ENCODE data around the gene VEPH1.

The VEPH1 gene

DNA sequence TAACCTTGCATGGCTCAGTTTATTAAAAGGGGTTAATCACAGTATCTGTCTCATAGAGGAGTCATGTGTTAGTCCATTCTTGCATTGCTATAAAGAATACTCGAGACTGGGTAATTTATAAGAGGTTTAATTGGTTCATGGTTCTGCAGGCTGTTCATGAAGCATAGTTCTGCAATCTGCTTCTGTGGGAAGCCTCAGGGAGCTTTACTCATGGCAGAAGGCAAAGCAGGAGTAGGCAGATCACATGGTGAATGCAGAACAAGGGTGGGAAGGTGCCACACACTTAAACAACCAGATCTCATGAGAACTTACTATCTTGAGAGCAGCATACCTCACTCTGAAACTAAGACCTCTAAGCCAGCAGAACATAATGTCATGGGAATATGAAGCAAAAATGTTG, 108.8 kb downstream of the VEPH1 start:
- no peak overlapping the region for H3K27ac ChIP-seq (ENCODE audit: insufficient read depth in 1 of 2, low read depth in 1 of 2, low read length in 2 of 2, poor library complexity in 1 of 2, severe bottlenecking in 2 of 2)
- H3K36me3 ChIP-seq (ENCODE audit: control insufficient read depth in 4 of 4, insufficient read depth in 4 of 4, low read length in 3 of 4): no peaks in the 10 kb centered on the region
- no peak overlapping the region for H3K4me3 ChIP-seq (ENCODE audit: control insufficient read depth in 1 of 7, extremely low read depth in 1 of 7, insufficient read depth in 4 of 7, low read depth in 2 of 7, low read length in 6 of 7)
- no peaks in the 10 kb centered on the region for H3K27me3 ChIP-seq (replicated peaks in 2 of 5; ENCODE audit: control insufficient read depth in 4 of 5, insufficient read depth in 5 of 5, low read length in 4 of 5)
- WGBS (ENCODE audit: insufficient coverage): 100% methylated on average over 1 of the region's 1 CpG
- POLR2A ChIA-PET: no interaction called here
- no peak for DNase-seq
- CTCF ChIA-PET: interaction anchor here (1.1 kb wide), 1 partner anchor 9 kb away, joined by 3 read pairs; no protein-coding TSS in a partner anchor
- H3K9me3 ChIP-seq (ENCODE audit: control extremely low read depth in 1 of 5, control insufficient read depth in 4 of 5, insufficient read depth in 2 of 5, low read depth in 1 of 5, low read length in 4 of 5): no peaks in the 10 kb centered on the region
- H3K4me1 ChIP-seq (ENCODE audit: control extremely low read depth in 1 of 4, control insufficient read depth in 4 of 4, insufficient read depth in 4 of 4, low read length in 3 of 4): no peaks in the 10 kb centered on the region

DNA sequence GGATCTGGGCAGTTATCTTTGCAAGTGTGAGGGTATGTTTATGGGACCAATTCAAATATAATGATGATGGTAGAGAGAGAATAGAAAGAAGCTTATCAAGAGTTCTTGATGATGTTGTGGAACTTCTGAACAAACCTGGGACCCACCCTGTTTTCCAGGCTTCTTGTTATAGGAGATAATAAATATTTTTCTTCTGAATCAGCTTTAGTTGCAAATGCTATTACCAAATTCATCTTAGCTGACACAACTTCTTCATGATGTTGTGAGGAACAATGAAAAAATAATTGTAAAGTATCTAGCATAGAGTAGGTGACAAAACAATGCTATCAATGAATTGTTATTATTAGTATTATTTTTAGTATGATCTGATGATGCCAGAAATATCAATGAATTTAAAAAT, 110.1 kb downstream of the VEPH1 start:
- DNase-seq: no peak
- ChIA-PET POLR2A (no interaction called here), CTCF (interaction anchor here (1.2 kb wide), 1 partner anchor 12 kb away, joined by 3 read pairs; no protein-coding TSS in a partner anchor)
- no peak overlapping the region for H3K27ac ChIP-seq (ENCODE audit: insufficient read depth in 1 of 2, low read depth in 1 of 2, low read length in 2 of 2, poor library complexity in 1 of 2, severe bottlenecking in 2 of 2)
- H3K4me1 ChIP-seq (ENCODE audit: control extremely low read depth in 1 of 4, control insufficient read depth in 4 of 4, insufficient read depth in 4 of 4, low read length in 3 of 4): no peaks in the 10 kb centered on the region
- no peak overlapping the region for H3K4me3 ChIP-seq (ENCODE audit: control insufficient read depth in 1 of 7, extremely low read depth in 1 of 7, insufficient read depth in 4 of 7, low read depth in 2 of 7, low read length in 6 of 7)
- H3K27me3 ChIP-seq (replicated peaks in 2 of 5; ENCODE audit: control insufficient read depth in 4 of 5, insufficient read depth in 5 of 5, low read length in 4 of 5): no peaks in the 10 kb centered on the region
- no peaks in the 10 kb centered on the region for H3K36me3 ChIP-seq (ENCODE audit: control insufficient read depth in 4 of 4, insufficient read depth in 4 of 4, low read length in 3 of 4)
- H3K9me3 ChIP-seq (ENCODE audit: control extremely low read depth in 1 of 5, control insufficient read depth in 4 of 5, insufficient read depth in 2 of 5, low read depth in 1 of 5, low read length in 4 of 5): no peaks in the 10 kb centered on the region

- POLR2A ChIA-PET: no interaction called here
- H3K27me3 ChIP-seq (replicated peaks in 2 of 5; ENCODE audit: control insufficient read depth in 4 of 5, insufficient read depth in 5 of 5, low read length in 4 of 5): no peaks in the 10 kb centered on the region
- no peaks in the 10 kb centered on the region for H3K9me3 ChIP-seq (ENCODE audit: control extremely low read depth in 1 of 5, control insufficient read depth in 4 of 5, insufficient read depth in 2 of 5, low read depth in 1 of 5, low read length in 4 of 5)
- DNase-seq: no peak
- no peak overlapping the region for H3K4me3 ChIP-seq (ENCODE audit: control insufficient read depth in 1 of 7, extremely low read depth in 1 of 7, insufficient read depth in 4 of 7, low read depth in 2 of 7, low read length in 6 of 7)
- CTCF ChIA-PET: interaction anchor here (0.6 to 1.0 kb wide), 2 partner anchors 145 to 1338 kb away, joined by 3 read pairs; no protein-coding TSS in a partner anchor
- no peaks in the 10 kb centered on the region for H3K4me1 ChIP-seq (ENCODE audit: control extremely low read depth in 1 of 4, control insufficient read depth in 4 of 4, insufficient read depth in 4 of 4, low read length in 3 of 4)
- H3K36me3 ChIP-seq (ENCODE audit: control insufficient read depth in 4 of 4, insufficient read depth in 4 of 4, low read length in 3 of 4): no peaks in the 10 kb centered on the region
- H3K27ac ChIP-seq (ENCODE audit: insufficient read depth in 1 of 2, low read depth in 1 of 2, low read length in 2 of 2, poor library complexity in 1 of 2, severe bottlenecking in 2 of 2): no peak overlapping the region
- 100% methylated on average over 1 of the region's 4 CpGs for WGBS (ENCODE audit: insufficient coverage)
Measured at GRCh38 chr3:157392104-157392503, 111.1 kb downstream of the VEPH1 start.

DNA sequence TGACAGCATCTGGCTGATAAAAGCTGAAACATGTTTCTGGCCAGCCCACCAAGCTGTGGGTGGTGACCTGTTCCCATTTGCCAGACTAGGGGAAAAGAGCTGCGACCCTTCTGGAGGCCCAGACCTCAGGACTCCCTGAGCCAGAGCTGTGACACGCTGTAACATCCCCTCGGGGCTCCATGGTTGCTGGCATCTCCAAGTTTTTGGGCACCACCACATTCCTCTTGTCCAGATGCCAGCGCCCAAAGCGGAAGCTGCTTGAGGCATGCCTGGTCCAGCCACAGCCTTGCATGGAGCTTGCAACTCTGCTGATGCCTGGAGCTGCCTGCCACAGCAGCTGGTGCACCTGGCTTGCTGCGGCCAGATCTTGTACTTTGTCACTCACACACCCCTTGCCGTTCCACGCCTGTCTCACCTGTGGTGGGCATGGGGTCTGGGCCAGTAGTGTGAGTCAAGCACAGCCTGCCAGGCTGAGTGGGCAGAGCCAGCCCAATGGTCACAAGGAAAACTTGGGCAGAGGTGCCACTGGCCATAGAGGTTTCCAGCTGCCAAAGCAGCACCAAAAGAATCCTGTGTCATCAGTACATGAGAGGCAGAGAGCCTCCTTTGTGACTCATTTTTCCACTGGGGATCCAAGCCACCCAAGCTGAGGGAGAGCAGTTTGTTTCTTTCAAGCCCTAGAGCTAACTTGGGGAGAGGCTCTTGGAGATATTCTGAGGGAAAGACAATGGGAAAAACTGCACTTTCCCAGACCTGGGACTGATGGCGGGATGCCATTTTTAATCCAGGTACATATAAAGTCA, 112.3 kb downstream of the VEPH1 start:
- 100% methylated on average over 9 of the region's 9 CpGs for WGBS (ENCODE audit: insufficient coverage)
- Histone ChIP-seq H3K27ac (ENCODE audit: insufficient read depth in 1 of 2, low read depth in 1 of 2, low read length in 2 of 2, poor library complexity in 1 of 2, severe bottlenecking in 2 of 2) (no peak overlapping the region), H3K36me3 (ENCODE audit: control insufficient read depth in 4 of 4, insufficient read depth in 4 of 4, low read length in 3 of 4) (no peaks in the 10 kb centered on the region), H3K9me3 (ENCODE audit: control extremely low read depth in 1 of 5, control insufficient read depth in 4 of 5, insufficient read depth in 2 of 5, low read depth in 1 of 5, low read length in 4 of 5) (no peaks in the 10 kb centered on the region), H3K4me3 (ENCODE audit: control insufficient read depth in 1 of 7, extremely low read depth in 1 of 7, insufficient read depth in 4 of 7, low read depth in 2 of 7, low read length in 6 of 7) (no peak overlapping the region), H3K27me3 (replicated peaks in 2 of 5; ENCODE audit: control insufficient read depth in 4 of 5, insufficient read depth in 5 of 5, low read length in 4 of 5) (no peaks in the 10 kb centered on the region), H3K4me1 (ENCODE audit: control extremely low read depth in 1 of 4, control insufficient read depth in 4 of 4, insufficient read depth in 4 of 4, low read length in 3 of 4) (no peaks in the 10 kb centered on the region)
- DNase-seq: no peak
- POLR2A ChIA-PET: no interaction called here
- CTCF ChIA-PET: interaction anchor here (1.1 kb wide), 1 partner anchor 18 kb away, joined by 3 read pairs; no protein-coding TSS in a partner anchor

- H3K4me3 ChIP-seq (ENCODE audit: control insufficient read depth in 1 of 7, extremely low read depth in 1 of 7, insufficient read depth in 4 of 7, low read depth in 2 of 7, low read length in 6 of 7): no peak overlapping the region
- POLR2A ChIA-PET: no interaction called here
- no peak for DNase-seq
Measured at GRCh38 chr3:157388976-157389375, 114.2 kb downstream of the VEPH1 start.

GRCh38 chr3:157387708-157388435, 115.3 kb downstream of the VEPH1 start:
- Histone ChIP-seq H3K36me3 (ENCODE audit: control insufficient read depth in 4 of 4, insufficient read depth in 4 of 4, low read length in 3 of 4) (no peaks in the 10 kb centered on the region), H3K27me3 (replicated peaks in 2 of 5; ENCODE audit: control insufficient read depth in 4 of 5, insufficient read depth in 5 of 5, low read length in 4 of 5) (no peaks in the 10 kb centered on the region), H3K4me3 (ENCODE audit: control insufficient read depth in 1 of 7, extremely low read depth in 1 of 7, insufficient read depth in 4 of 7, low read depth in 2 of 7, low read length in 6 of 7) (no peak overlapping the region), H3K4me1 (ENCODE audit: control extremely low read depth in 1 of 4, control insufficient read depth in 4 of 4, insufficient read depth in 4 of 4, low read length in 3 of 4) (no peaks in the 10 kb centered on the region), H3K9me3 (ENCODE audit: control extremely low read depth in 1 of 5, control insufficient read depth in 4 of 5, insufficient read depth in 2 of 5, low read depth in 1 of 5, low read length in 4 of 5) (no peaks in the 10 kb centered on the region), H3K27ac (ENCODE audit: insufficient read depth in 1 of 2, low read depth in 1 of 2, low read length in 2 of 2, poor library complexity in 1 of 2, severe bottlenecking in 2 of 2) (no peak overlapping the region)
- POLR2A ChIA-PET: no interaction called here
- CTCF ChIA-PET: no interaction called here
- 0% methylated on average over 1 of the region's 3 CpGs for WGBS (ENCODE audit: insufficient coverage)
- DNase-seq: no peak

More at GRCh38 chr3:157388976-157389375, 114.2 kb downstream of the VEPH1 start:
- Histone ChIP-seq H3K27me3 (replicated peaks in 2 of 5; ENCODE audit: control insufficient read depth in 4 of 5, insufficient read depth in 5 of 5, low read length in 4 of 5) (no peaks in the 10 kb centered on the region), H3K36me3 (ENCODE audit: control insufficient read depth in 4 of 4, insufficient read depth in 4 of 4, low read length in 3 of 4) (no peaks in the 10 kb centered on the region), H3K27ac (ENCODE audit: insufficient read depth in 1 of 2, low read depth in 1 of 2, low read length in 2 of 2, poor library complexity in 1 of 2, severe bottlenecking in 2 of 2) (no peak overlapping the region), H3K9me3 (ENCODE audit: control extremely low read depth in 1 of 5, control insufficient read depth in 4 of 5, insufficient read depth in 2 of 5, low read depth in 1 of 5, low read length in 4 of 5) (no peaks in the 10 kb centered on the region), H3K4me1 (ENCODE audit: control extremely low read depth in 1 of 4, control insufficient read depth in 4 of 4, insufficient read depth in 4 of 4, low read length in 3 of 4) (no peaks in the 10 kb centered on the region)
- CTCF ChIA-PET: no interaction called here

DNA sequence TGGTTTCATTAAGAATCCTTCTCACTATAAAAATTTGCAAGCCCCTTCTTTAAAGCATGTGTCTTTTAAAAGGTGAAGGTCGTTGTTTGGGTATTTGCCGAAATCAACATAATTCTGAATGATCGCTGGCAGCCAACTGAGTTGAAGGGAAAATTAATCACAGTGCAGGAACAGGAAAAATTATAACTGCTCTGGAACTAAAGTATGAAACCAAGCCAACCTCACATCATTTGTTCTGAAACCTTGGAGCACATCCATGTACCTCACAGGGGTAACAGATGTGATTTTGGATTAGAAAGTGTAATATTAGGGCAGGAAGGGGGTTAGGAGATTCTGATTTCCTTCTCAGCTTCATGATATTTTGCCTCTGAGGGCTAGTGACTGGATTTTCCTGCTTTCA, 118.7 kb downstream of the VEPH1 start:
- H3K27ac ChIP-seq (ENCODE audit: insufficient read depth in 1 of 2, low read depth in 1 of 2, low read length in 2 of 2, poor library complexity in 1 of 2, severe bottlenecking in 2 of 2): no peak overlapping the region
- no peaks in the 10 kb centered on the region for H3K36me3 ChIP-seq (ENCODE audit: control insufficient read depth in 4 of 4, insufficient read depth in 4 of 4, low read length in 3 of 4)
- CTCF ChIA-PET: no interaction called here
- DNase-seq: no peak
- H3K4me3 ChIP-seq (ENCODE audit: control insufficient read depth in 1 of 7, extremely low read depth in 1 of 7, insufficient read depth in 4 of 7, low read depth in 2 of 7, low read length in 6 of 7): no peak overlapping the region
- POLR2A ChIA-PET: no interaction called here
- WGBS (ENCODE audit: insufficient coverage): 100% methylated on average over 3 of the region's 3 CpGs
- H3K4me1 ChIP-seq (ENCODE audit: control extremely low read depth in 1 of 4, control insufficient read depth in 4 of 4, insufficient read depth in 4 of 4, low read length in 3 of 4): no peaks in the 10 kb centered on the region
- no peaks in the 10 kb centered on the region for H3K27me3 ChIP-seq (replicated peaks in 2 of 5; ENCODE audit: control insufficient read depth in 4 of 5, insufficient read depth in 5 of 5, low read length in 4 of 5)
- no peaks in the 10 kb centered on the region for H3K9me3 ChIP-seq (ENCODE audit: control extremely low read depth in 1 of 5, control insufficient read depth in 4 of 5, insufficient read depth in 2 of 5, low read depth in 1 of 5, low read length in 4 of 5)
